ENCODE measurements around the gene MACROH2A2.

- TF ChIP-seq ZNF384 (IDR thresholded peaks at IDR 0.05) (no peak), NFRKB (IDR thresholded peaks at IDR 0.05) (no peak), FOXK2 (IDR thresholded peaks at IDR 0.05) (no peak), L3MBTL2 (conservative IDR thresholded peaks at IDR 0.05) (no peak), TARDBP (IDR thresholded peaks at IDR 0.05) (no peak), CTBP1 (IDR thresholded peaks at IDR 0.05; ENCODE audit: borderline replicate concordance) (no peak), HDGF (IDR thresholded peaks at IDR 0.05; ENCODE audit: borderline replicate concordance) (no peak)
These were observed 85.6 kb downstream of the MACROH2A2 start for GRCh38 chr10:70137927-70138883.

Data from HEK293T (cell line).